Esophagus muscularis mucosa (tissue), 4 donors: ENCODE results near the gene THSD4. TPM values are rescaled to one million over a fixed set of nuclear protein-coding genes. Genes with fewer than 3 reads are reported as not detected.

Source experiments
- DNase-seq: peaks from one replicate; pipeline ENCODE4 v3.0.0-alpha.2; 2017; ENCODE audit errors: extremely low spot score
- H3K27ac ChIP-seq, 4 donors: fragments of 200-600 bp; sonication (generic); replicated peaks in 1 of 4; 1 replicate in 3 of 4; 2 replicates in 1 of 4; pipeline ENCODE4 v1.5.1; 2016 to 2019; ENCODE audit warnings: mild to moderate bottlenecking in 1 of 4
- H3K27me3 ChIP-seq, 4 donors: fragments of 200-600 bp; sonication (generic); one replicate each; pipeline versions ENCODE4 v1.5.1 to v1.6.0; 2016 to 2019
- H3K36me3 ChIP-seq, 4 donors: fragments of 200-600 bp; sonication (generic); one replicate each; pipeline ENCODE4 v1.5.1; 2016 to 2019
- H3K4me1 ChIP-seq, 4 donors: fragments of 200-600 bp; sonication (generic); one replicate each; pipeline ENCODE4 v1.5.1; 2016 to 2019
- H3K4me3 ChIP-seq, 4 donors: fragments of 200-600 bp; sonication (generic); 1 replicate in 2 of 4; 2 replicates in 2 of 4; pipeline ENCODE4 v1.5.1; 2016 to 2019; ENCODE audit warnings: mild to moderate bottlenecking in 4 of 4, moderate library complexity in 1 of 4
- H3K9me3 ChIP-seq, 4 donors: fragments of 200-600 bp; sonication (generic); 1 replicate in 3 of 4; 2 replicates in 1 of 4; pipeline ENCODE4 v1.5.1; 2016 to 2019
- CTCF ChIP-seq, 3 experiments: fragments of 200-600 bp in 2 of 3; fragments of 450-650 bp in 1 of 3; sonication (generic) in 2 of 3; IDR thresholded peaks; one replicate each; pipeline ENCODE4 v1.5.1; 2017 to 2019; ENCODE audit warnings: antibody characterized with exemption in 3 of 3, mild to moderate bottlenecking in 2 of 3, moderate library complexity in 1 of 3
- EP300 ChIP-seq: sonication (generic); formaldehyde crosslinking; IDR thresholded peaks from one replicate; pipeline ENCODE4 v1.6.1; 2017; ENCODE audit warnings: antibody characterized with exemption
- POLR2A ChIP-seq: fragments of 450-650 bp; IDR thresholded peaks from one replicate; pipeline ENCODE4 v1.6.1; 2017; ENCODE audit warnings: antibody characterized with exemption, moderate library complexity, mild to moderate bottlenecking, low read depth
- POLR2AphosphoS5 ChIP-seq, 2 donors: sonication (generic); formaldehyde crosslinking; IDR thresholded peaks; one replicate each; pipeline ENCODE4 v1.6.1; 2017; ENCODE audit warnings: antibody characterized with exemption in 2 of 2
- WGBS: methylation state at CpG from one replicate; pipeline ENCODE4 v1.1.5; 2018; 5-methylcytosine and 5-hydroxymethylcytosine counted together
- intact Hi-C: fragments of 100-400 bp; cut with DNase I; formaldehyde crosslinking; loops from one replicate; pipeline ENCODE4 v1.15.1; 2023
- total RNA-seq, 4 donors: library from RNA; depleted of rRNA; stranded (reverse); fragments of >200 nt; gene quantifications; one replicate each; pipeline versions ENCODE4 v1.1.0 to v1.2.1, GENCODE V29; 2016

The THSD4 gene
- total RNA-seq, 4 donors from 2014 or later: 3.2 to 6.6 (median 5.6) TPM

GRCh38 chr15:71761649-71762048, 646.4 kb downstream of the THSD4 start:
- Histone ChIP-seq H3K9me3 (peaks cover 0 to 12% (median 11%) of the 10 kb centered on the region in 4 donors), H3K4me1 (no peaks in the 10 kb centered on the region), H3K36me3 (peaks cover 0 to 11% (median 0%) of the 10 kb centered on the region in 4 donors), H3K4me3 (no peak overlapping the region), H3K27ac (no peak overlapping the region), H3K27me3 (no peaks in the 10 kb centered on the region)
- TF ChIP-seq POLR2AphosphoS5 (IDR thresholded peaks at IDR 0.05) (peak in 1 of 2 donors; percentile 47), POLR2A (no peak)
- DNase-seq: no peak
- intact Hi-C loops: no loop called here
- 61% methylated on average over 3 of the region's 3 CpGs for WGBS

GRCh38 chr15:71768184-71768583, 652.9 kb downstream of the THSD4 start:
- DNase-seq: no peak
- H3K36me3 ChIP-seq: peaks cover 0 to 21% (median 0%) of the 10 kb centered on the region in 4 donors
- intact Hi-C loops: no loop called here
- TF ChIP-seq POLR2A (no peak), POLR2AphosphoS5 (IDR thresholded peaks at IDR 0.05) (no peak), EP300 (no peak), CTCF (IDR thresholded peaks at IDR 0.05) (no peak)
- no peaks in the 10 kb centered on the region for H3K9me3 ChIP-seq
- no peaks in the 10 kb centered on the region for H3K4me1 ChIP-seq
- 92% methylated on average over 5 of the region's 5 CpGs for WGBS
- H3K4me3 ChIP-seq: no peak overlapping the region
- no peak overlapping the region for H3K27ac ChIP-seq
- no peaks in the 10 kb centered on the region for H3K27me3 ChIP-seq

- 86% methylated on average over 1 of the region's 1 CpG for WGBS
- Histone ChIP-seq H3K27ac (no peak overlapping the region), H3K9me3 (no peaks in the 10 kb centered on the region), H3K4me3 (no peak overlapping the region), H3K36me3 (peaks cover 0 to 10% (median 0%) of the 10 kb centered on the region in 4 donors), H3K4me1 (no peaks in the 10 kb centered on the region), H3K27me3 (no peaks in the 10 kb centered on the region)
- no peak for TF ChIP-seq EP300
- TF ChIP-seq POLR2AphosphoS5 (IDR thresholded peaks at IDR 0.05): no peak
- no peak for TF ChIP-seq POLR2A
- no peak for DNase-seq
- intact Hi-C loops: no loop called here
Measured at GRCh38 chr15:71773206-71773859, 658.1 kb downstream of the THSD4 start.

GRCh38 chr15:71775856-71776255, 660.6 kb downstream of the THSD4 start:
- no peak overlapping the region for H3K27ac ChIP-seq
- H3K9me3 ChIP-seq: no peaks in the 10 kb centered on the region
- no peaks in the 10 kb centered on the region for H3K27me3 ChIP-seq
- no peak for DNase-seq
- TF ChIP-seq EP300 (no peak), POLR2AphosphoS5 (IDR thresholded peaks at IDR 0.05) (no peak), CTCF (IDR thresholded peaks at IDR 0.05) (no peak), POLR2A (no peak)
- H3K36me3 ChIP-seq: peaks cover 0 to 10% (median 0%) of the 10 kb centered on the region in 4 donors
- intact Hi-C loops: no loop called here
- peaks cover 0 to 6% (median 5%) of the 10 kb centered on the region in 4 donors for H3K4me1 ChIP-seq
- no peak overlapping the region for H3K4me3 ChIP-seq

GRCh38 chr15:71776304-71776703, 661.0 kb downstream of the THSD4 start:
- no peaks in the 10 kb centered on the region for H3K27me3 ChIP-seq
- intact Hi-C loops: no loop called here
- no peak overlapping the region for H3K4me3 ChIP-seq
- H3K4me1 ChIP-seq: peaks cover 0 to 6% (median 5%) of the 10 kb centered on the region in 4 donors
- DNase-seq: no peak
- peaks cover 0 to 9% (median 0%) of the 10 kb centered on the region in 4 donors for H3K36me3 ChIP-seq
- no peak overlapping the region for H3K27ac ChIP-seq
- 53% methylated on average over 3 of the region's 3 CpGs for WGBS
- no peak for TF ChIP-seq CTCF (IDR thresholded peaks at IDR 0.05)
- TF ChIP-seq POLR2A: no peak
- no peak for TF ChIP-seq POLR2AphosphoS5 (IDR thresholded peaks at IDR 0.05)
- no peak for TF ChIP-seq EP300
- H3K9me3 ChIP-seq: no peaks in the 10 kb centered on the region
